Thoracic aorta (tissue), 2 donors: ENCODE measurements around the gene RAD21L1. TPM values are rescaled to one million over a fixed set of nuclear protein-coding genes. Genes with fewer than 3 reads are reported as not detected.

Source experiments
- ATAC-seq: fragments of 150-250 bp; one replicate; pipeline ENCODE4 v1.8.0; 2017; ENCODE audit warnings: low read depth; ENCODE audit not compliant: insufficient number of reproducible peaks, low FRiP score
- DNase-seq: peaks from one replicate; pipeline ENCODE4 v3.0.0-alpha.2; 2020; ENCODE audit warnings: low spot score
- H3K27ac ChIP-seq, 2 donors: fragments of 200-600 bp; sonication (generic); 1 replicate in 1 of 2; 2 replicates in 1 of 2; pipeline ENCODE4 v1.5.1; 2016; ENCODE audit warnings: mild to moderate bottlenecking in 2 of 2, moderate library complexity in 2 of 2
- H3K27me3 ChIP-seq: fragments of 200-600 bp; sonication (generic); replicated peaks from 2 replicates; pipeline ENCODE4 v1.6.0; 2016; ENCODE audit warnings: mild to moderate bottlenecking; ENCODE audit not compliant: insufficient read depth
- H3K36me3 ChIP-seq: fragments of 200-600 bp; sonication (generic); one replicate; pipeline ENCODE4 v1.5.1; 2016
- H3K4me1 ChIP-seq, 2 donors: fragments of 200-600 bp; sonication (generic); 1 replicate in 1 of 2; 2 replicates in 1 of 2; pipeline versions ENCODE4 v1.5.1 to v1.6.0; 2016; ENCODE audit warnings: low read depth in 2 of 2, mild to moderate bottlenecking in 1 of 2; ENCODE audit not compliant: control insufficient read depth in 1 of 2
- H3K4me3 ChIP-seq: fragments of 200-600 bp; sonication (generic); 2 replicates; pipeline ENCODE4 v1.5.1; 2016; ENCODE audit warnings: mild to moderate bottlenecking
- H3K9me3 ChIP-seq: fragments of 200-600 bp; sonication (generic); 2 replicates; pipeline ENCODE4 v1.5.1; 2016
- CTCF ChIP-seq: fragments of 200-600 bp; sonication (generic); IDR thresholded peaks from one replicate; pipeline ENCODE4 v1.5.1; 2019; ENCODE audit warnings: antibody characterized with exemption
- total RNA-seq, 2 donors: library from RNA; depleted of rRNA; stranded (reverse); fragments of >200 nt; gene quantifications; one replicate each; pipeline versions ENCODE4 v1.1.0 to v1.2.3, GENCODE V29; 2016

The RAD21L1 gene
- total RNA-seq, 2 donors from 2014 or later = not detected

DNA sequence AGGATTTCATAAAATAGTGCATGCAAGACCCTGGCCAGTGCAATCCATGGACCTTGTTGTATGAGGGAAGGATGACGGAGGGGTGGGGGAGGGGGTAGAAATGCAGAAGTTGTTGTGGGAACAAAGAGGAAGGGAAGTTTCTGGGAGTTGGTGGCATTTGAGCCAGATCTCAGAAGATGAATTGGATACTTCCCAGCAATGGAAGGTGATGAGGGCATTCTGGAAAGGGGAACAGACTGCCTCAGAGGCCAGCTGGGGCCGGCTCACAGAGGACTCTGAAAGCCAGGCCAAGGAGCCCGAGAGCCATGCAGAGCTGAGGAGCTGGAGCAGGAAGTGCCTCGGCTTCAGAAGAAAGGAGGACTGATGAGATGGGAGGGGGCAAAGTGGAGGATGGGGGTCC, 43.7 kb upstream of the RAD21L1 start:
- ATAC-seq = no peak

GRCh38 chr20:1183153-1183552, 42.7 kb upstream of the RAD21L1 start:
- H3K4me1 ChIP-seq = no peaks in the 10 kb centered on the region
- no peak for ATAC-seq

More for the DNA sequence above, 43.7 kb upstream of the RAD21L1 start:
- no peaks in the 10 kb centered on the region for H3K27me3 ChIP-seq
- no peak overlapping the region for H3K27ac ChIP-seq
- H3K9me3 ChIP-seq = no peaks in the 10 kb centered on the region
- DNase-seq = no peak
- H3K4me3 ChIP-seq = no peak overlapping the region
- no peak for TF ChIP-seq CTCF
- H3K36me3 ChIP-seq = no peaks in the 10 kb centered on the region
- no peaks in the 10 kb centered on the region for H3K4me1 ChIP-seq

DNA sequence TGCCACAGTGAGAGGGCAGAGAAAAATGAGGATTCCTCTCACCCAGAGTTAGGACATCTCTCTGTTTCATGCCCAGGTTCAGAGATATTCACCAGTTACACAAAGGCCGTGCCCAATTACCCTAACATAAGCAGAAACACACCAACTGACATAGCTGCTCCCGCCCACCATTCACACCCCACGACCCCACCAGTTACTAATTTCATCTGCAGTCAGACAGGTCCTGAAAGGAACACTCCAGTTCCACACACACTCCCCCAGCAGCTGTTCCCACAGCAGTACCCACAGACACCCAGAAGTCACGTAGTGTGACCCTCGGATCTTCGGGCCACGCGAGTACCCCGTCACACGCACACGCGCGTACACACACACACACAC, 41.6 kb upstream of the RAD21L1 start:
- Histone ChIP-seq H3K4me3 (no peak overlapping the region), H3K27ac (no peak overlapping the region), H3K36me3 (no peaks in the 10 kb centered on the region), H3K4me1 (no peaks in the 10 kb centered on the region), H3K9me3 (no peaks in the 10 kb centered on the region), H3K27me3 (no peaks in the 10 kb centered on the region)
- DNase-seq = no peak
- no peak for TF ChIP-seq CTCF
- ATAC-seq = no peak

More at GRCh38 chr20:1183153-1183552, 42.7 kb upstream of the RAD21L1 start:
- no peaks in the 10 kb centered on the region for H3K9me3 ChIP-seq
- no peaks in the 10 kb centered on the region for H3K36me3 ChIP-seq
- H3K27me3 ChIP-seq = no peaks in the 10 kb centered on the region
- H3K27ac ChIP-seq = no peak overlapping the region
- TF ChIP-seq CTCF = no peak
- no peak for DNase-seq
- H3K4me3 ChIP-seq = no peak overlapping the region

- no peak for ATAC-seq
- no peak for DNase-seq
- H3K27me3 ChIP-seq = no peaks in the 10 kb centered on the region
- no peak within 1 kb of the TSS for H3K27ac ChIP-seq
- no peaks in the 10 kb centered on the region for H3K4me1 ChIP-seq
- H3K9me3 ChIP-seq = no peaks in the 10 kb centered on the region
- H3K4me3 ChIP-seq = peak within 1 kb of the TSS; percentile 60
- TF ChIP-seq CTCF = no peak
- no peaks in the 10 kb centered on the region for H3K36me3 ChIP-seq
Observed at GRCh38 chr20:1184638-1185315, 41.1 kb upstream of the RAD21L1 start, which contains the start of gene TMEM74B. Gene TMEM74B (minus strand): TSS chr20:1184981. CDS start chr20:1183801, 1,180 bp downstream.

- no peak for TF ChIP-seq CTCF
- ATAC-seq (no peak), DNase-seq (no peak)
- H3K36me3 ChIP-seq = no peaks in the 10 kb centered on the region
- no peaks in the 10 kb centered on the region for H3K9me3 ChIP-seq
- H3K4me3 ChIP-seq = peak overlapping the region; percentile 60
- no peak overlapping the region for H3K27ac ChIP-seq
- H3K4me1 ChIP-seq = no peaks in the 10 kb centered on the region
- no peaks in the 10 kb centered on the region for H3K27me3 ChIP-seq
Observed at GRCh38 chr20:1185316-1185741, 40.5 kb upstream of the RAD21L1 start.
